IPS-18a (cell line): ENCODE data around the gene TARDBP.
"Not testable (repeated sequence)": the region's sequence is repeated elsewhere in the genome, so short reads cannot be mapped to it uniquely, and the experiment has no call there.

Source experiments
- H3K27ac ChIP-seq: one replicate; pipeline ENCODE4 v1.5.1; 2013; ENCODE audit warnings: low read length
- H3K27me3 ChIP-seq: one replicate; pipeline ENCODE4 v1.6.1; 2013; ENCODE audit warnings: mild to moderate bottlenecking, low read length; ENCODE audit not compliant: control insufficient read depth, insufficient read depth
- H3K36me3 ChIP-seq: one replicate; pipeline ENCODE4 v1.6.1; 2013; ENCODE audit warnings: low read depth, low read length; ENCODE audit not compliant: control insufficient read depth
- H3K4me1 ChIP-seq: one replicate; pipeline ENCODE4 v1.6.1; 2013; ENCODE audit warnings: low read depth, low read length; ENCODE audit not compliant: control insufficient read depth
- H3K4me3 ChIP-seq: one replicate; pipeline ENCODE4 v1.5.1; 2013; ENCODE audit warnings: low read length
- H3K9ac ChIP-seq: one replicate; pipeline ENCODE4 v1.6.1; 2013; ENCODE audit warnings: mild to moderate bottlenecking, low read length, moderate library complexity
- H3K9me3 ChIP-seq: one replicate; pipeline ENCODE4 v1.6.1; 2013; ENCODE audit warnings: low read depth, low read length; ENCODE audit not compliant: control insufficient read depth

TARDBP gene

DNA sequence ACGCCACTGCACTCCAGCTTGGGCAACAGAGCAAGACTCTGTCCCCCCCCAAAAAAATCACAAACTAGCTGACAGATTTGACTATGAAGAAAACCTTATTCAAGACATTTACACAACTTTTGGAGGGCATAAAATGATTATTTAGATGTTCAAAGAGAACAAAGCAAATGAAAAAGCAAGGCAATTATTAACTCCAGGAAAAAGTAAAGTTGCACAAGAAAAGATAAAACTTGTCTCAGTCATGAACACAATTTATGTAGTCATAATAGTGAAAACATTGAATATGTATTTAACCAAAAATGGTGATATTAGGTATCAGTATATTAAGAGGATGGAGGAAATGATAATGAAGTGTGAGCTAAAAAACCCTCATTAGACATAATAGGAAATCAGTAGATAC is 11.9 kb upstream of the TARDBP start:
- Histone ChIP-seq H3K4me3 (no peak overlapping the region), H3K27ac (no peak overlapping the region), H3K4me1 (no peaks in the 10 kb centered on the region), H3K9me3 (no peaks in the 10 kb centered on the region), H3K9ac (no peak overlapping the region), H3K36me3 (no peaks in the 10 kb centered on the region), H3K27me3 (no peaks in the 10 kb centered on the region)

DNA sequence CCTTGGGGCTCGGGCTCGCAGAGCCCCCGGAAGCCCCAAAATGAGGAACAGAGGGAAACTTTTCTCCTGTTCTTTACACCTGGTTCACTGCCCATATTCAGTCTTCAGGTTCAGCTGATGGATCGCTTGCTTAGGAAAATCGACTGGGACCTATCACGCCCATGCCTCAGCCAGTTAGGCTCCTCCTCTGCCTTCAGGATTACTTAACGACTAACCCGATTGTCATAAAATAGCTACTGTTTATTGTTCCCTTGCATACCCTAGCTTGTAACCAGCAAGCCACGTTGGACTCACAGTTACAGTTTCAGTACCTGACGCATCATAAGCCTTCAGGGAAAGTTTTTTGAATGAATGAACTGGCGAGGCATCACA is 692 bp downstream of the TARDBP start:
- Histone ChIP-seq H3K27ac (no peak overlapping the region), H3K36me3 (peaks cover 42% of the 10 kb centered on the region), H3K4me3 (peak overlapping the region; percentile 74), H3K4me1 (peaks cover 13% of the 10 kb centered on the region), H3K27me3 (no peaks in the 10 kb centered on the region), H3K9me3 (no peaks in the 10 kb centered on the region), H3K9ac (peak overlapping the region; percentile 93)

DNA sequence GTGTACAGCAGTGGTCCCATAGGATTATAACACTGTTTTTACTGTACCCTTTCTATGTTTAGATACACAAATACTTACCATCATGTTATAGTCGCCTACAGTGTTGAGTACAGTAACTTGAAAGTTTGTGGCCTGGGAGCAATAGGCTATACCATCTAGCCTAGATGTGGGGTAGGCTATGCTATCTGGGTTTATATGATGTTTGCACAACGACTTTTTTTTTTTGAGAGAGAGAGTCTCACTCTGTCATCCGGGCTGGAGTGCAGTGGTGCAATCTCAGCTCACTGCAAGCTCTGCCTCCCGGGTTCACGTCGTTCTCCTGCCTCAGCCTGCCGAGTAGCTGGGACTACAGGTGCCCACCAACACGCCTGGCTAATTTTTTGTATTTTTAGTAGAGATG is 6.9 kb downstream of the TARDBP start:
- peaks cover 90% of the 10 kb centered on the region for H3K36me3 ChIP-seq
- not testable (repeated sequence) for H3K27me3 ChIP-seq, H3K9ac ChIP-seq, H3K4me3 ChIP-seq, H3K27ac ChIP-seq, H3K9me3 ChIP-seq, H3K4me1 ChIP-seq

DNA sequence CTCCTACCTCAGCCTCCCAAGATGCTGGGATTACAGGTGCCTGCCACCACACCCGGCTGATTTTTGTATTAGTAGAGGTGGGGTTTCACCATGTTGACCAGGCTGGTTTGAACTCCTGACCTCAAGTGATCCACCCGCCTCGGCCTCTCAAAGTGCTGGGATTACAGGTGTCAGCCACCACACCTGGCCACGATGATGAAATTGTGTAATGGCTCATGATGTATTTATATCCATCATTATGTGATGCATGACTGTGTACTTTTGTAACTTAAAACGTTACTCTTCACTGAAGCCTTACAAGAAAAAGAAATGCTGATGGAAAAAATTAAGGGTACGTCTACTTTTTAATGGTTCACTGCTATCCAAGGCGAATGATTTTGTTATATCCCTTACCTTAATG is 7.5 kb downstream of the TARDBP start:
- Histone ChIP-seq H3K4me3 (no peak overlapping the region), H3K36me3 (peaks cover 90% of the 10 kb centered on the region), H3K9me3 (no peaks in the 10 kb centered on the region), H3K27ac (no peak overlapping the region), H3K9ac (no peak overlapping the region), H3K27me3 (no peaks in the 10 kb centered on the region), H3K4me1 (no peaks in the 10 kb centered on the region)

DNA sequence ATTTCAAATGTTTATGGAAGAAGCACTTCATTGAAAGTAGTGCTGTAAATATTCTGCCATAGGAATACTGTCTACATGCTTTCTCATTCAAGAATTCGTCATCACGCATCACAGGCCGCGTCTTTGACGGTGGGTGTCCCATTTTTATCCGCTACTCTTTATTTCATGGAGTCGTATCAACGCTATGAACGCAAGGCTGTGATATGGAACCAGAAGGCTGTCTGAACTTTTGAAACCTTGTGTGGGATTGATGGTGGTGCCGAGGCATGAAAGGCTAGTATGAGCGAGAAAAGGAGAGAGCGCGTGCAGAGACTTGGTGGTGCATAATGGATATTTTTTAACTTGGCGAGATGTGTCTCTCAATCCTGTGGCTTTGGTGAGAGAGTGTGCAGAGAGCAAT is 10.7 kb downstream of the TARDBP start:
- H3K27ac ChIP-seq = no peak overlapping the region
- H3K4me3 ChIP-seq = no peak overlapping the region
- H3K9me3 ChIP-seq = no peaks in the 10 kb centered on the region
- H3K9ac ChIP-seq = no peak overlapping the region
- H3K36me3 ChIP-seq = peaks cover 85% of the 10 kb centered on the region
- H3K27me3 ChIP-seq = no peaks in the 10 kb centered on the region
- H3K4me1 ChIP-seq = no peaks in the 10 kb centered on the region

DNA sequence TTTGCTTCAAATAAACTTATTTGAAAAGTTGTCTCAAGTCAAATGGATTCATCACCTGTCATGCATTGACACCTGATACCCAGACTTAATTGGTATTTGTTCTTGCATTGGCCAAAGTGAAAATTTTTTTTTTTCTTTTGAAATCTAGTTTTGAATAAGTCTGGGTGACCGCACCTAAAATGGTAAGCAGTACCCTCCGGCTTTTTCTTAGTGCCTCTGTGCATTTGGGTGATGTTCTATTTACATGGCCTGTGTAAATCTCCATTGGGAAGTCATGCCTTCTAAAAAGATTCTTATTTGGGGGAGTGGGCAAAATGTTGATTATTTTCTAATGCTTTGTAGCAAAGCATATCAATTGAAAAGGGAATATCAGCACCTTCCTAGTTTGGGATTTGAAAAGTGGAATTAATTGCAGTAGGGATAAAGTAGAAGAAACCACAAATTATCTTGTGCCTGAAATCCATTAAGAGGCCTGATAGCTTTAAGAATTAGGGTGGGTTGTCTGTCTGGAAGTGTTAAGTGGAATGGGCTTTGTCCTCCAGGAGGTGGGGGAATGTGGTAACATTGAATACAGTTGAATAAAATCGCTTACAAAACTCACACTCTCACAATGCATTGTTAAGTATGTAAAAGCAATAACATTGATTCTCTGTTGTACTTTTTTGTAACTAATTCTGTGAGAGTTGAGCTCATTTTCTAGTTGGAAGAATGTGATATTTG is 11.9 kb downstream of the TARDBP start:
- H3K4me1 ChIP-seq = no peaks in the 10 kb centered on the region
- no peak overlapping the region for H3K9ac ChIP-seq
- no peak overlapping the region for H3K27ac ChIP-seq
- no peaks in the 10 kb centered on the region for H3K27me3 ChIP-seq
- no peak overlapping the region for H3K4me3 ChIP-seq
- peaks cover 74% of the 10 kb centered on the region for H3K36me3 ChIP-seq
- no peaks in the 10 kb centered on the region for H3K9me3 ChIP-seq

DNA sequence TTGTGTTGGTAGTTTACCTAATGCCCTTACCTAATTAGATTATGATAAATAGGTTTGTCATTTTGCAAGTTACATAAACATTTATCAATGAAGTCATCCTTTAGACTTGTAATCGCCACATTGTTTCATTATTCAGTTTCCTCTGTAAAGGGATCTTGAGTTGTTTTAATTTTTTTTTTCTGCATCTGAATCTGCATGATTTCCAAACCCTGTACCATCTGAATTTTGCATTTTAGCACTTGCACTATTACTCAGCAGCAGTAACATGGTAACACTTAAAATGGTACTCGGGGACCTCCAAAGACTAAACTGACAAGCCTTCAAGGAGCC is 12.4 kb downstream of the TARDBP start:
- Histone ChIP-seq H3K27me3 (no peaks in the 10 kb centered on the region), H3K9ac (no peak overlapping the region), H3K36me3 (peaks cover 72% of the 10 kb centered on the region), H3K9me3 (no peaks in the 10 kb centered on the region), H3K4me3 (no peak overlapping the region), H3K4me1 (no peaks in the 10 kb centered on the region), H3K27ac (no peak overlapping the region)

DNA sequence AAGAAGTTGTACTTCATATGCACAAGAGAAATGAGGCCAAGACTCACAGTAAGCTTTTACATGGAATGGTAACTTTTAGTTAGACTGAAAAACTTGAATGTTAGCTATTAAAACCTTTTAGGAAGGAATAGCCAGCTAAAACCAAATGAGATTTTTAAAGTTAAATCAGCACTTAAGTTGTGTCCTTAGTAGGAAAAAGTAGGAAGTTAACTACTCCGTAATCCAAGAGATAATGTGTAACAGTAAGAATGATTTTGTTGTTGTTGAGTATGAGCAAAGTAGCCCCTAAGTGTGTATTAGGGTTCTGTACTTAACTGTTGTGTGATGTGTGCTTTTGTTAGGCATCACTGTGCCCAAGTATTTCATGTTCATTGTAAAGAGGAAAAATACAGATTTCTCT is 13.2 kb downstream of the TARDBP start:
- peaks cover 4% of the 10 kb centered on the region for H3K4me1 ChIP-seq
- no peaks in the 10 kb centered on the region for H3K27me3 ChIP-seq
- H3K4me3 ChIP-seq = no peak overlapping the region
- no peak overlapping the region for H3K27ac ChIP-seq
- H3K9ac ChIP-seq = no peak overlapping the region
- peaks cover 70% of the 10 kb centered on the region for H3K36me3 ChIP-seq
- no peaks in the 10 kb centered on the region for H3K9me3 ChIP-seq

DNA sequence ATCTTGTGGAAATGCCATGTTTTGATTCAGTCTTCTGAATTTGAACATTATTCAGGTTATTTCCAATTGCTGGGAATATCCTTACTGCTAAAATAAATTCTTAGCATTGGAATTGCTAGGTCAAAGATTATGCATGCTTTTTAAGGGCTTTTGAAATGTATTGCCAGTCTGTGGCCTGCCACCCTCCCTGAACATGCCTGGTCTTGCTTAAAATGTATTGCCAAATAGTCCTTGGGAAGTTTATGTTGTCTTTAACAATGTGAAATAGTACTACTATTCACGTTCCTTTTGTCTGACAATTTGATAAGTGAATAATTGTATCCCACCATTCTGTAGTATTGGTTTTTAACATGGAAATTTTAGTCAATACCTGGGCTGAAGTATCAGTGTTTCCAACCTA is 13.6 kb downstream of the TARDBP start:
- Histone ChIP-seq H3K4me3 (no peak overlapping the region), H3K9ac (no peak overlapping the region), H3K4me1 (peaks cover 4% of the 10 kb centered on the region), H3K27ac (no peak overlapping the region), H3K36me3 (peaks cover 66% of the 10 kb centered on the region), H3K27me3 (no peaks in the 10 kb centered on the region), H3K9me3 (no peaks in the 10 kb centered on the region)

DNA sequence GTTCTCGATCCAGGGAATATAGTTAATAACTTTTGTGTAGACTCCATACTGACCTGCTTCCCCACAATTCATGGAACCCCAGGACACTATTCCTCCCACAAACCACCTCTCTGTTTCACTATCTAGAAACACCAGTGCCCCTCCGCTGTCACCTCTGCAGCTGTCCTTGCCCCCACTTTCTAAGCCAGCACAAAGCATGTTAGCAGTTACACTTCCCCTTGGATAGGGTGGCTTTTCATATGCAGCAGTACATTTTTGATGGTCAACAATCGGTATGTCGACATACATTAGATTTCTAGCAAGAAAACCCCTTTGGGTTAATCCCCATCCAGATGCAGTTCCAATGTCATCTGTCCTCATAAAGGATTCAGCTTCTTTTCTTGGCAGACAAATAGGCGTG is 14.4 kb downstream of the TARDBP start:
- peaks cover 58% of the 10 kb centered on the region for H3K36me3 ChIP-seq
- no peaks in the 10 kb centered on the region for H3K27me3 ChIP-seq
- H3K27ac ChIP-seq = no peak overlapping the region
- peaks cover 4% of the 10 kb centered on the region for H3K4me1 ChIP-seq
- H3K4me3 ChIP-seq = no peak overlapping the region
- no peaks in the 10 kb centered on the region for H3K9me3 ChIP-seq
- no peak overlapping the region for H3K9ac ChIP-seq

DNA sequence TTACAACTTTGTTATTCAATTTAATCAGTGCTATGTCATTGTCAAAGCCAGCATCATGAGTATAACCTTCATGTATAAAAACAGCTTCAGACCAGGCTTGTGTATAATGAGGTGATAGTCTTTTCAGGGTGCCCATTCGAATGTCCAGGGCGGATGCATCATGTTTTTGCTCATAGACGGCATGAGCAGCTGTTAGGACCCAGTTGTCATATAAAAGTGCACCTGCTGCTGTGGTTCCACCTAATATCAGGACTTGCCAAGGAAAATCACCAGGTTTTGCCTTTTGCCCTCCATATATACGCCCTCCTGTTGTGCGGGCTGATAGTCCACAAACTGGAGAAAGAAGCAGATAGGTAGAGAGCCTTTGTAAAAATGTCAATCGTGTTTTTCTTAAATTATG is 14.9 kb downstream of the TARDBP start:
- Histone ChIP-seq H3K27me3 (no peaks in the 10 kb centered on the region), H3K9ac (no peak overlapping the region), H3K36me3 (peaks cover 53% of the 10 kb centered on the region), H3K4me1 (peaks cover 4% of the 10 kb centered on the region), H3K27ac (no peak overlapping the region), H3K9me3 (no peaks in the 10 kb centered on the region), H3K4me3 (no peak overlapping the region)

DNA sequence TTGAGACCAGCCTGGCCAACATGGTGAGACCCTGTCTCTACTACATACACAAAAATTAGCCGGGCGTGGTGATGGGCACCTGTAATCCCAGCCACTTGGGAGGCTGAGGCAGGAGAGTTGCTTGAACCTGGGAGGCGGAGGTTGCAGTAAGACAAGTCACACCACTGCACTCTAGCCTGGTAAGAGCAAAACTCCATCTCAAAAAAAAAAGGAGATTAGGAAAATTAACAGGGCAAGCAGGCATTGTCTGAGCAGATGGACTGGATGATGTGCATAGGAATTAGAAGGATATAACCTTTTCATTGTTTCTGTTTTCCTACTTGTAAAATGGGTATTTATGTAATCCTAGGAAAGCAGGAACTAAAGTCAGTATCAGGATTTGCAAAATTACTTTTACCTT is 15.6 kb downstream of the TARDBP start:
- peaks cover 47% of the 10 kb centered on the region for H3K36me3 ChIP-seq
- peaks cover 4% of the 10 kb centered on the region for H3K4me1 ChIP-seq
- no peak overlapping the region for H3K27ac ChIP-seq

More for the DNA sequence above, 15.6 kb downstream of the TARDBP start:
- Histone ChIP-seq H3K4me3 (no peak overlapping the region), H3K9me3 (no peaks in the 10 kb centered on the region), H3K27me3 (no peaks in the 10 kb centered on the region), H3K9ac (no peak overlapping the region)
